NCI-H1417 (cell line): ENCODE data around the gene CTDSPL.

Experiments used
- DNase-seq, 3 experiments: peaks; one replicate each; lab custom pipeline; 2025; lab: John Stamatoyannopoulos, UW

The CTDSPL gene

GRCh38 chr3:37853691-37854413 lies 7.8 kb upstream of the CTDSPL start:
- peak in 2 of 3 experiments; percentile 19 for DNase-seq

DNA sequence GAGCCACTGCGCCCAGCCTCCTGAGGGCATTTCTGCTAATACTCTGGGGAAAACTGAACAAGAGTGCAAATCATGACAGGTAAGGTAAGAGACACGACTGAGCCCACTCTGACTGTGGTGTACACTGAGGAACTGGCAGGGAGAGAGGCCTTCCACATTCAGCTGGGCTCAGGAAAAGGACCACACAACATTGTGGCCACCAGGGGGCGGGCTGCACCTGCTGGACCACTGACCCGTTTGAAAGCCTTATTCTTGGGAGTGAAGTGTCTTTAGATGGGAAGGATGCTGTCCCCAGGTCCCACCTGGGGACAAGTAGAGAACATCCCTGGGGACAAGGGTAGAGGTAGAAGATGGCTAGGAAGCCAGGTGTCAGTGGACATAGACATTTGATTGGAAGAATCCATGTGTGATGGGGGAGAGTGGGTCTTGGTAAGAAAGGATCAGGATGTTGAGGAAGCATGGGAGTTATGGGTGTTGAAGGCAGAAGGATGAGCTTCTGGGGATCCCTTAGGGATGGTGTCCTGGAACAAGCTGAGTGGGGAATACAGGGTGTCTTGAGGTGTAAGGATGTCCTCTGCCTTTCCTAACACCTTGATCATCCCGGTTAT lies 6.2 kb upstream of the CTDSPL start:
- DNase-seq = peak; percentile 33 to 72 (median 50)

DNA sequence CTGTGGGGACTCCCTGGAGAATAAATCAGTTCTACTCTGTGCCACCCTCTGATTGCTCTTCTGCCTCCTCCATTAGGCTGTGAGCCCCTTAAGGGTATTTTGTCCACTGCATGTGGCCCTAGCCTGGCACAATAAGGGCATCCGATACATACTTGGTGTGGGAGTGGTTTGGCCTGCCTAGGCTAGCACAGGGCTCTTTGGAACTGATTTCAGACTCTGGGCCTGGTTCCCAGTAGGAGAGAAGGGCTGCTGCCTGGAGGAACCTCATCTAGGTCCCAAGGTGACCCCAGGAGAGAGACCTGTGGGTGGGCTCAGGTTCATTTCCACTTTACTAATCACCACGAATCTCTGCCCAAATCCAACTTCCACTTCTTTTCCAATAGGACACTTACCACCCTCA lies 5.3 kb upstream of the CTDSPL start:
- no peak for DNase-seq

DNA sequence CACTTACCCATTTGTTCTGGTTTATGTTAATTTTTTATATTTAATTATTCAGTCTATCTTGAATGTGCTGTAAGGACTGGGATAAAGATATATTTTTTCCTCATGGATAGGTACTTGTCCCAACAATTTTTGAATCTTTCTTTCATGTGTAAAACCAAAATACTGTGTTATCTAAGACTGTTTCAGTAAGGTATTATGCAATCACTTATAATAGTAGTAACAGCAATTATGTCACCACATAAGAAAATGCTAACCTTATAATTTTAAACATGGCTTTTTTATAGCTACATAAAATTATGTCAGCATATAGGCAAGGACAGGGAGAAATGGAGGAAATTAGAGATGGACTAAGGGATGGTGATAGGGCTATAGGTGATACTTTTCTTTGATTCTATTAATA lies 2.9 kb upstream of the CTDSPL start:
- no peak for DNase-seq

DNA sequence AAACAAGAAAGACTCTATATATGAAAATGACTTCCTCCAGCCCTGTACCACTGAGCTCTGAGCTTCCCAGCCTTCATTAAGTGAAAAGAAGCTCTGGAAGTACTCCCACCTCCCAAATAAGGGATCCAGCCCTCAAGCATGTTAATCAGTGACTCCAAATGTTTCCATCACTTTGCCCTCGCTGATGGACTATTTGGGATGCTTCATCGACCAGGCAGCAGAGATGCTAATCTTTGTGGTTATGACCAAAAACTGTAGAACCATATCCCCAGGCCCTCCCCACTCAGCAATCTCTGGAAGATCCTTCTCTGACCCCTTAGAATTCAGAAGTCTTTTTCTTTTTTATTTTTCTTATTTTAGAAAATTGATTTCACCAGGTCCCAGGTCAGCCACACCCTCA lies 2.3 kb upstream of the CTDSPL start:
- no peak for DNase-seq

DNA sequence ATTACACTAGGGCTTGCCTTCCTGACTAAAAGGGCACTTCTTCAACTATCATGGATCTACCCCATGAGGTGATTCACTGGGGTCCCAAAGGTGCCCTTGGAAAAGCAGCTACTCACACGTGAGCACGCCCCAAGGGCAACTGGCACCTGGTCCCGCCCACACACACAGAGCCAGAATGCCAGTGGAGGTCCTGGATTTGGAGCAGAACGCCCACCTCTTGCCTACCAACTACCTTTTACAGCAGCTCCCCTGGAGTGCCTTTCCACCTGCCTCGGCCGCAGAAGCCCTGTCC lies 1.8 kb upstream of the CTDSPL start:
- DNase-seq = no peak

GRCh38 chr3:37862219-37862902 lies 681 bp downstream of the CTDSPL start:
- peak in 2 of 3 experiments; percentile 49 for DNase-seq

GRCh38 chr3:37862903-37863815 lies 1.5 kb downstream of the CTDSPL start:
- DNase-seq = peak in 2 of 3 experiments; percentile 3 to 31

DNA sequence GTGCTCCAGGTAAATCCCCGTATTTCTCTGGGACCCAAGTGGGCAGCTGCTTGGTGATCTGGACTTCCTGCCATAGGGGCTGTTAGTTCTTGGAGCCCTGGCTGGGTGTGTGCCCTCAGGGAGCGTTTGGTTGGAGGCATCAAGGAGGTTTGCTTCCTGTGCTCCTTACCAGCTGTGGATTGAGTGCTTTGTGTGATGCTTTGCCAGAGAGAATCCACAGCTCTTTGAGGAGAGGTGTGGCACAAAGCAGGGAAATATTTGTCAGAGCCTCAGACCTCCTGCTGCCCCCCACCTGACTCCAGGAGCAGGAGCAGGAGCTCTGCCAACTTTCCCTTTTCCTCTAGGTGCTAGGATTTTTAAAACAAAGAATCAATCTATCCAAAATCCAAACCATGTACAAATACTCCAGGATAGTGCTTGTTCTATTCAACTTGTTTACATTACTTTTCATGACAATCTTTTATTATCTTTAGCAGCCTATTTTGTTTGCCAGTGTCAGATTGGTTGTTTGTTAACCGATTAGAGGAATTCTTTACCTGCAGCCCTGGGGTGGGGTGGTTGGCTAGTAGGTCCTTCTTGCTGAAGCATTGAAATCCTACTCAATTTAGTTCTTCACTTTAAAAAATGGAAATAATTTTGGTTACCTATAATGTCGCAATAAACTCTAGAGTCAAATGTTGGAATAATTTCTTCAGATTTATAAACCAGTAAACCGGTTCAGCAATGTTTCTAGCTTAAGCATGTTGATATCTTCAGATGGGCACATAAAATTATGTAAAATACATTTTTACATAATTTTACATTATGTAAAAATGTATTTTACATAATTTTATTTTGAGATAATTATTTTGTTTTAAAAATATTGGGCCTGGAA lies 2.5 kb downstream of the CTDSPL start:
- DNase-seq = peak in 2 of 3 experiments; percentile 25 to 64

DNA sequence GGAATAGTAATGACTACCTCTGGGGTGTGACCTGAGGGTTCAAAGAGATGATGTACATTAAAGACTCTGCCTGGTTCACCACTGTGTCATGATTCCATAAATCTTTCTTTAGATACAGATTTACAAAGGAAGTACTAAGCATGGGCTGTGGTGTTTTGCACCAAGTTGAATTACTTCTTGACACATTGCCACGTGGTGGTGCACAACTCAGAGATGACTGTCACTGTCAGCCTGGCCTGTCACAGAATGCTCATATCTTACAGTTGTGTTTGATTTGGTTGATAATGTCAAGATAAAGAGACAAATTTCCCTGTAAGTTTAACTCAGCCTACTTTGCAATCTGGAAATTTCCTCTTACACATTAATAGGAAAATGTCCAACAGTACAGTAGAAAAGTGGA lies 3.2 kb downstream of the CTDSPL start:
- peak in 1 of 3 experiments; percentile 2 for DNase-seq

GRCh38 chr3:37867144-37867543 lies 5.5 kb downstream of the CTDSPL start:
- no peak for DNase-seq

DNA sequence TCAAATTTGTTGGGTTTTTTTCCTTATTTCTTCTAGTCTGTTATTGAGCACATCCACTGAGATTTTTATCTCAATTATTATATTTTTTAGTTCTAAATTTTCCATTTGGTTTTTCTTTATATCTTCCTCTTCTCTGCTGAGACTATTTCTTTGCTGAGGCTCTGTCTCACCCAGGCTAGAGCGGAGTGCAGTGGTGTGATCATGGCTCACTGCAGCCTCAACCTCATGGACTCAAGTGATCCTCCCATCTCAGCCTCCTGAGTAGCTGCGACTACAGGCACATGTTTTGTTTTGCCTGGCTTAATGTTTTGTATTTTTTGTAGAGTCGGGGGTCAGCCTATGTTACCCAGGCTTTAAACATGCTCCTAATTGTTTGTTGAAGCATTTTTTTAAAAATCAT lies 10.2 kb downstream of the CTDSPL start:
- DNase-seq = no peak

- DNase-seq = no peak
Observed at GRCh38 chr3:37872413-37873160, 10.9 kb downstream of the CTDSPL start.

DNA sequence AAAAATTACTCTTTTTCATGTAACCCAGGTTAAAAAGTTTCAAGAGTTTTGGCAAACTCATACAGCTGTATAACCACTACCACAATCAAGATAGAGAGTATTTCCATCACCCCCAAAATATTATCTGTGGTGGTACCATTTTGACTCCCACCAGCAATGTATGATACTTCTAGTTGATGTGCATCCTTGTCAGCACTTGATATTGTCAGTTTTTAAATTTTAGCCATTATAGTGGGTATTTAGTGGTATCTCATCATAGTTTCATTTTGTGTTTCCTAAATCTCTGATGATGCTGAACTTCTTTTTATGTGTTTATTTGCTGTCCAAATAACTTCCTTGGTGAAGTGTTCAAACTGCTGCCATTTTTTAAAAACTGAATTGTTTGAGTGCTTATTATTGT lies 14.6 kb downstream of the CTDSPL start:
- no peak for DNase-seq

DNA sequence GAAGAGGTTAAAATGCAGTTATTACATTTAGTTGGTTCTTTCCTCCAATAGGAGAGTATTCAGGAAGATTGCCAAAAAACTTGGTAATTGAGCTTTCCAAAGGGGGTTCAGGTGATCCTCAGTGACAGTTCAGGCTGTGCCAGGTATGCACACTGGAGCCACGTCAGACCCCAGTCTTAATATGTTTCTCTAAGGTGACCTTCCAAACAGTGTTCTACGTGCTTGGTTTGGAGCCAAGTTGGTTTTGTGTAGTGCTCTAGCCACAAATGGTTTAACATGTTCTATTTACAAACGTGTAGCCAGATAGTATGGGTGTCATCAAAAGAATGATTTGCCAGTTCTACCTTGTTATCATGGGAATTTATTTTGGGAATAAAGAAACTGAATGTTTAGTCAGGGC lies 21.0 kb downstream of the CTDSPL start:
- DNase-seq = no peak

GRCh38 chr3:37885814-37886213 lies 24.1 kb downstream of the CTDSPL start:
- DNase-seq = no peak

GRCh38 chr3:37886395-37886794 lies 24.7 kb downstream of the CTDSPL start:
- no peak for DNase-seq

GRCh38 chr3:37887062-37887461 lies 25.4 kb downstream of the CTDSPL start:
- no peak for DNase-seq

DNA sequence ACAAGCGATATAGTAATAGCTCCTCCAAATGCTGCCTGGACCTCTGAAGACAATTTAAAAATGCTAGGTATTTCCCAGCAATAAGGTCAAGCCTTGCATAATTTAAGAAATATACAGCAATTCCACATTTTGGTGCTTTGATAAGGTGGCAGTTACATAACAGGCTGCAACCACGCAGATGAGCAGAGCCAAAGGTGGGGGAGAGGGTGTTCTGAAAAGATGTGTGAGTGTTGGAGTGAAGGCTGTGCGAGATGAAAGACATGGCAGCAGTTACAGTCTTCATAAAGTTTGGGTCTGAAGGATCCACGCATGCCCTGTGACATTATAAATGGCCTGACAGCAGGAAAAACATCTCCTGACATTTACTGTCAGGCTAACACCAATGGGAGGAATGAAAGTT lies 26.1 kb downstream of the CTDSPL start:
- no peak for DNase-seq

DNA sequence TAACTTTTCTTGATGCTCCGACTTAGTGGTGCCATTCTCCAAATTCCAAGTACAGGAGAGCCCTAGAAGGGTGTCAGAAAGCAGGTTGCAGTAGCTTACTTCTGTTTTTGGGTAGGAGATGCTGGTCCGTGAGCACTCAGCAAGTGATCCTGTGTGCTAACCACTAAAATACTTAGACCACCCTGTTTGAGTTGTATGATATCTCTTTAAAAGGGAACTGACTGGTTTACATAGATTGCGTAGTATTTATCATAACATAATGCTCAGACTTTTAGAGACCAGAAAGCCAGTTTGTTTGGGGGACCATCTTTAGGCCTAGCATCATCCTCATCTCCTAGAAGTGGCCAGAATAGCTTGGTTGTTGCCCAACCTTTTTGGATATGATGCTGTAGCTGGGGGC lies 26.7 kb downstream of the CTDSPL start:
- no peak for DNase-seq

- no peak for DNase-seq
Observed at GRCh38 chr3:37890522-37890921, 28.8 kb downstream of the CTDSPL start.
